GM18517 (cell line): ENCODE data around the gene TRH.

Source experiments
- ATAC-seq: cut with Tn5 transposase; IDR thresholded peaks from one replicate; pipeline ENCODE4 v1.9.1; 2021; ENCODE audit warnings: mild to moderate bottlenecking, moderate library complexity; ENCODE audit not compliant: unreplicated experiment

The TRH gene

GRCh38 chr3:129974564-129974832 lies at the start of gene TRH:
Gene TRH (plus strand): TSS chr3:129974720. CDS start chr3:129975817, 1,097 bp downstream.
- ATAC-seq, result no peak

DNA sequence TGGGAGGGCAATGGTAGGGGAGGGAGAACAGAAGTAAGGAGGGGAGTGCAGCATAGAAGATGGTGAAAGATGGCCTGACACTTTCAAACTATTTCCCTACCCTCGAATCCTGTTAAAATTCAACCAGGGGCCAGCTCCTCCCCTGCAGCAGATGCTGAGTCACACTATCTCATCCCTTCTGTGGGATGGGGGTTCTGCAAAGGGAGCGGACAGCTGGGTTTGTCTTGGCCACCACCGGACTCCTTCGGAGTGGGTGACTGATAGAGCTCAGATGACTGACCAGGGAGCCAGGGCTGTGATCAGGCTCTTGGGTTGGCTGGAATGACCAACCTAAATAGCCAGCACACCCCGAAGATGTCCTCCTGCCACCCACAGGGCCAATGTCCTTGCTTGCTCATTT lies 47.4 kb upstream of the TRH start:
- ATAC-seq, result no peak

DNA sequence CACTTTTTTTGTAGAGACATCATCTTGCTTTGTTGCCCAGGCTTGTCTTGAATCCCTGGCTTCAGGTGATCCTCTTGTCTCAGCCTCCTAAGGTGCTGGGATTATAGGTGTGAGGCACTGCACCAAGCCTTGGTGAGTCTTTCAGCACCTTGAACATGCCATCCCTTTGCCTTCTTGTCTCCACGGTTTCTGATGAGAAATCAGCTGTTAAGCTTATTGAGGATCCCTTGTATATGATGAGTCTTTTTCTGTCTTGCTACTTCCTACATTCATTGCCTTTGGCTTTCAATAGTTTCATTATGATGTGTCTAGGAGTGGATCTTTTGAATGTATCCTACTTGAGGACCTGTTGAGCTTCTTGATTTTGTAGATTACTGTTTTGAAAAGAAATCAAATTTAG lies 45.1 kb upstream of the TRH start:
- no peak for ATAC-seq

DNA sequence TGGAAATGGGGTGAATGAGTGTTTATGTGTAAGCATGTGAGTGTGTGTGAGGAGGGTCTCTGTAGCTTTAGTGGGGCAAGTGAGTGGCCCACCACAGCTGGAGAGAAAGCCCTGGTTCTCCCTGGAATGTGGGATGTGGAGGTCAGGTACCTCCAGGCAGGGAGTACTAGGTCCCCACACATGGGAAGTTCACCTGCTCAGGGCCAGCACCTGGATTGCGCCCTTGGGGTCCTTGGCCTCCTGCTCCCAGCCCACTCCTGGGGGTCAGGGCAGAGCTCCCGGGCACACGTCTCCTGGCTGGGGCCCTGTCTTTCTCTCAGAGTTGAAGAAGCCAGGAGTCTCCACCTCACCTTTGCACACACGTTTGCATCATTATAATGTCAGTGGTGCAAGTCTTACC lies 41.0 kb upstream of the TRH start:
- no peak for ATAC-seq

DNA sequence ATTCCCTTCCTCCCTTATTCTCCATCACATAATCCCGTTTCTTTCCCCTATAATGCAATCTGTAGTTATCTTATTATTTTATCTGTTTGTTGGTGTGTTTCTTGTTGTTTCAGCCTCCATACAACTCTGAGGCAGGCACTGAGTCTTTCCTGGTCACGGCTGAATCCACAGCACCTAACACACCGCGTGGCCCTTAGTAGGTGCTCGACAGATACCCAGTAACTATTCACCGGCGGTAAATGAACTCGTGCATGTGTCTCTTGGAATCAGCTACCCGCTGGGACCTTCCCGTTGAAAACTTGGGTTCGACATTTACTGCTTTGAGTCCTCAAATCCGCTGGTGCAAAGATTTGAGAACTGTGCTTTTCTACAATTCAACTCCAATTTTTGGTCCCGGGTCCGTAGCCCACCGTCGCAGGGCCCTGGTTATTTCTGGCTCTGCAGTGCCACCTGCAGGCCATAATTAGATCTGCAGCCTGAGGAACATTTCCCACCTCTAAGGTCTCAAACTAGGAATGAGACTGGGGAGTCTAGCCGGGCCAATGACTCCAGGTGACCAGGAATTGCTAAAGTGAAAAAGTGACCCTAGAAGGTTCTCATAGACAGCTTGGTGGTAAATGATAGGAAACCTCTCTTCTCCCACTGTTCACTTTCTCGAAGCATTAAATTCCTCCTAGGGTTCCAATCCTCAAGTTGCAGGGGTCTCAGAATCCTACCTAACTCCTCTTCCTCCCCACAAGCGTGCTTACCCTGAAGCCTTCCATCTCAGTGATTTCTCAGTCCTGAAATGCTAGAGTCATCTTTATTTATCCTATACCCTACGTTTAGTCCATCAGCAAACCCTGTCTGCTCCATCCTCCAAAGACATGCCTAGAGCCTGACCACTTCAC lies 40.0 kb upstream of the TRH start:
- no peak for ATAC-seq

DNA sequence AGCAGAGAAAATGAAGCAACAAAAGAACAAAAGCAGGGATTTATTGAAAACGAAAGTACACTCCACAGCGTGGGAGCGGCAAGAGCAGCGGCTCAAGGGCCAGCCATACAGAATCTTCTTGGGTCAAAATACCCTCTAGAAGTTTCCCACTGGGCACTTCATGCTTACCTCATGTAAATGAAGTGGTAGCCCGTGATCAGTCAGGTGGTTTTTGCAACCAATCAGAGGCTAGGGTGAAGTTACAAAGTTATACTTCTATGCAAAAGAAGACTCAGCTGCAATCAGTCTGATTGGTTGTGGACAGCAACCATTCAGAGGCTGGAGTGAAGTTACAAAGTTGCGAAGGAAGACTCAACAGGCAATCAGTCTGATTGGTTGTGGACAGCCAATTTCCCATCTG lies 37.8 kb upstream of the TRH start:
- no peak for ATAC-seq

DNA sequence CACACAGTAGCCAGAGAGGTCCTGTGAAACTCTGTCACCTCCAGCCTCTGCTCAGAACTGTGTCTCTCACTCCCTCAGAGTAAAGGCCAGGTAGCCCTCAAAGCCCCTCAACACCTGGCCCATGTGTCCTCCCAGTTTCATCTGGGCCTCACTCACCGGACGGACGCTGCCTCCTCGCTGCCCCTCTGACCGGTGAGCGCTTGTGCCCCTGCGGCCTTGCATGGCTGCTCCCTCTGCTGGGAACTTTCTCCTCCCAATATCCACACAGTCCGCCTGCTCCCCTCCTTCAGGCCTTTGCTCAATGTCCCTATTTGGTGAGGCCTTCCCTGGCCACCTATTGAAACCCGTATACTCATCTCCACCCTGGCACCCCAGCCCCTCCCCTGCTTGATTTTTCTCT lies 36.8 kb upstream of the TRH start:
- no peak for ATAC-seq

- ATAC-seq, result no peak
These were observed 36.2 kb upstream of the TRH start for GRCh38 chr3:129938140-129938930.

DNA sequence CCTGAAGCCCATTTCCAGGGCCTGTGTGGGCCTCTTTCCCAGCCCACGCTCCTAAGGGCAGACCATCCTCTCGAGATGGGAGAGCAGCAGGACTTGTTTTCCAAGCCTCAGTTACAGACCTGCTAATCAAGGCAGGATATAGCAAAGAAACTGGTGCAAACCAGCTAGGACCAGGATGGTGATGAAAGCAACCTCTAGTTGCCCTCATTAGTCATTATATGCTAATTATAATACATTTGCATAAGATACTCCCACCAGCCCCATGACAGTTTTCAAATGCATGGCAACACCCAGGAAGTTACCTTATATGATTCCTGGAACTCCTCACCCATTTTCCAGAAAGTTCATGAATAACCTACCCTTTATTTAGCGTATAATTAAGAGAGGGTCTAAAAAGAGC lies 34.4 kb upstream of the TRH start:
- ATAC-seq, result no peak

DNA sequence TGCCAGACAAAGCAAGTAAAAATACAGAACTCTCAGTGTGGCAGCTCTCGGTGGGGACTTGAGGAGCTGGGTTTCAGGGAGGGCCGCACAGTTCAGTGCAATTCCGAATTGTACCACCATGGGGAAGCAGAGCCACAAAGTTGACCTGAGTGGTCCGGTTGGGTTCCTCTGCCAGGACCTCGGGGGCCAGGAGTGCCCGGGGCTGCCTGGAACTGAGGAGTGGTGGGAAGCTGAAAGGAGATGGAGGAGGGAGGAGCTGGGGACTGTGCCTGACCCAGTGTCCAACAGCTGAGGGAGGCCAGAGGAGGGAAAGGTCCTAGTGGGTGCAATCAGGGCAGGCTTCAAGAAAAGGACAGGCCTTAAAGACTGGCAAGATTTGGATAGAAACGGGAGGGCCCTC lies 32.2 kb upstream of the TRH start:
- ATAC-seq, result no peak

- no peak for ATAC-seq
These were observed 31.5 kb upstream of the TRH start for GRCh38 chr3:129943020-129943419.

- ATAC-seq, result no peak
These were observed 29.8 kb upstream of the TRH start for GRCh38 chr3:129944709-129945108.

GRCh38 chr3:129947538-129948240 lies 26.8 kb upstream of the TRH start:
- ATAC-seq, result no peak

DNA sequence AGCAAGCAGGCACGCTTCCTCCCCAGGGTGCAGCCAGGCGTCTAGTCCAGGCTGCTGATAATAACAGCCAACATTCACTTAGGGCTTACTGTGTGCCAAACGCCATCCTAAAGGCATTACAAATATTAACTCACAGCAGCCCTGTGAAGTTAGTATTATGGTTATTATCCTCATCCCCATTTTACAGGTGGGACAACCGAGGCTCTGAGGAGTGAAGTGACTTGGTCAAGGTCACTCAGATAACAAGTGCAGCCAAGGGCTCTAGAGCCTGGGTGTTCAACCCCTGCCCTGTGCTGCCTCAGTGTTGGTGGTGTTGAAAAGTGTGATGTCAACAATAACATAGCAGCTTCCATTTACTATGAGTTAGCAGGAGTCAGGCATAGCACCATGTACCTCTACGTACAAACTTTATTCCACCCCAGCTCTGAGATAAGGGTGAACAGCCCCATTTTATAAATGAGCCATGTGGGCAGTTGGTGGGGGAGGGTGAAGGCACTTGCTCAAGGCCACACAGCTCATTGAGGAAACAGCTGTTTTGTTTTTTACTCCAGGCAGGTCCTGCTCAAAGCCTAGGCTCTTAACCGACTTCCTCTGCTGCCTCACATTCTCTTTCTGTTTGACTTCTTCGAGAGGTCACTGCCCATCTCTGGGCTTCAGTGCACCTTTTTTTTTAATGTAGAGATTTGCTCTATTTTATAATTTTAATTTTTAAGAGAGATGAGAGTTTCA lies 24.0 kb upstream of the TRH start:
- ATAC-seq, result no peak

GRCh38 chr3:129952556-129953355 lies 21.8 kb upstream of the TRH start:
- no peak for ATAC-seq

DNA sequence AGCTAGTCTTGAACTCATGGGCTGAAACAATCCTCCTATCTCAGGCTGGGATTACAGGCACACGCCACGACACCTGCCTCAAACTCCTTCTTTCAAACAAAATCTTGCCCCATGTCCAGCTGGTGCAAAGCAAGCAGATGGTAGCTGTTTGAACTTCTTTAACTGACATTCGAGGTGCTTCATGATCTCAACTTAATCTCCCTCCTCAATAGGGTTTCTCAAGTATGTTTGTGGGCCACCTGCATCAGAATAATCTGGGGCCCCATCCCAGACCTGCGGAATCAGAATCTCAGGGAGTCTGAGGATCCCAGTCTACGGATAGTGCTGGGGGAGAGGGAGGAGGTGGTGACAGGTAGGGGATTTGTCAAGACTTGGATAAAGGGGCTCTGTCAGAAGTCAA lies 20.9 kb upstream of the TRH start:
- no peak for ATAC-seq

DNA sequence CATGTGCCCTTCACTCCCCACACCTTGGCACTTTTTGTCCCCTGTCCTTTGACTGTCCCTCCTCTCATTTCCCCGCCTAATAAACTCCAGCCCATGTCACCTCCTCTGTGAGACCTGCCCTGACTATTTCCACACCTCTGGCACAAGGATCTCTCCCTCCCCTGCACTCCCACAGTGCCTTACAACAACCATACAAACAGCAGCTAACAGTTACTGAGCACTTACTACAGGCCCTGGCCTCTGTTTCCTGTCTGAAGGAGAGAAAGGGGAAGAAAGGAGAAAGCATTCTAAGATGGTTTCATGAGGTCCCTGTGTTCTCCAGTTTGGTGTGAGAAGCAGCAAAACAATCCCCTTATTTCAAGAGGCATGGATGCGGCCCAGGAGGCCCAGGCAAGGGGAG lies 20.0 kb upstream of the TRH start:
- ATAC-seq, result no peak

DNA sequence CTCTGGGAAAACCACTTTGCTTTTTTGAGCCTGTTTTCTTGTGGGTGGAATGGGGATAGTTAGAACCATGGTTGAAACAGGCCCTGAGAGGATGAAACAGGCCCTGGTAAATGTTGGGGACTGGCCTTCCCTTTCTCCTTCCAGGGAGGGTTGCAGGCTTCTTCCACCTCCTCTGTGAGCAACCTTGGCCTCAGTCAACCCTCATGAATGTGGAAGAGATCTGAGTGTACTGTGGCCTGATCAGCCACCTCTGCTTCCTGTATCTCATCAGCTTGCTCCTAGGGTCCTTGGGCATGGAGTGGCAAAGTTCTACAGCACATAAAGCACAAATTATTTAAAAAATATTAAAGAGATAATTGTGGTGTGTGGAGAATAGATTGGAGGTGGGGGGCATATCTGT lies 17.6 kb upstream of the TRH start:
- no peak for ATAC-seq

DNA sequence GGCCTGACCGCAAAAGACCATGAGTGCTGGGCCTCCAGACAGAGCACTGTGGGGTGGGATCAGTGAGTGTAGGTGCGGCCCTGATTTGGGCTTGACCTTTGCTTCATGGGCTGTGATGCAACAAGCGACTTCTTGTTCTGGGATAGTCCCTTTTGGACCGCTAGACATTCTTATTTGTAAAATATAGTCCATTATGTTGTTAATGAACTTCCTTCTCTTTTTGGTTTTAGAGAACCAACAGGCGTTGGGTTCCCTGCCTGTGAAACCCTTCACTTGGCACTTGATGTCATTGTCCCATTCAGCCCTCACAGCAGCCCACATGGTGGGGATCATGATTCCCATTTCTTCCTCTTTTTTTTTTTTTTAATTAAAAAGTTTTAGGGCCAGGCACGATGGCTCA lies 15.8 kb upstream of the TRH start:
- ATAC-seq, result no peak

GRCh38 chr3:129961141-129961541 lies 13.4 kb upstream of the TRH start:
- no peak for ATAC-seq
